ENCODE results near the gene MOCS3.
"Not testable (repeated sequence)": the region's sequence is repeated elsewhere in the genome, so short reads cannot be mapped to it uniquely, and the experiment has no call there.

MOCS3 gene

GRCh38 chr20:50932016-50932485 is 26.6 kb upstream of the MOCS3 start:
- DNase-seq = no peak

GRCh38 chr20:50932691-50933280 is 25.8 kb upstream of the MOCS3 start:
- DNase-seq = no peak

GRCh38 chr20:50933589-50933988 is 25.0 kb upstream of the MOCS3 start:
- no peak for DNase-seq

GRCh38 chr20:50943069-50943468 is 15.5 kb upstream of the MOCS3 start:
- no peak for DNase-seq

GRCh38 chr20:50948132-50948785 is 10.4 kb upstream of the MOCS3 start:
- DNase-seq = no peak

GRCh38 chr20:50953196-50953595 is 5.4 kb upstream of the MOCS3 start:
- no peak for DNase-seq

GRCh38 chr20:50953821-50954220 is 4.8 kb upstream of the MOCS3 start:
- no peak for DNase-seq

- no peak for DNase-seq
These were observed 1.3 kb upstream of the MOCS3 start for GRCh38 chr20:50957276-50957675.

- peak; percentile 84 for DNase-seq
These were observed 612 bp upstream of the MOCS3 start, which contains the start of gene DPM1 for GRCh38 chr20:50957798-50958614. Gene DPM1, minus strand, starts transcription at chr20:50958532. Its CDS starts 9 bp downstream, at chr20:50958523.

- DNase-seq = no peak
These were observed 1.0 kb downstream of the MOCS3 start for GRCh38 chr20:50959543-50960126.

- DNase-seq = no peak
These were observed 9.0 kb downstream of the MOCS3 start for GRCh38 chr20:50967586-50967985.

- DNase-seq = no peak
These were observed 9.7 kb downstream of the MOCS3 start for GRCh38 chr20:50968289-50968688.

GRCh38 chr20:50969435-50969834 is 10.8 kb downstream of the MOCS3 start:
- DNase-seq = no peak

- no peak for DNase-seq
These were observed 11.3 kb downstream of the MOCS3 start for GRCh38 chr20:50969912-50970311.

GRCh38 chr20:50975701-50976330 is 17.2 kb downstream of the MOCS3 start:
- no peak for DNase-seq

GRCh38 chr20:50977066-50978021 is 18.7 kb downstream of the MOCS3 start:
- no peak for DNase-seq

- not testable (repeated sequence) for DNase-seq
These were observed 19.9 kb downstream of the MOCS3 start for GRCh38 chr20:50978533-50978932.

GRCh38 chr20:50980071-50980681 is 21.6 kb downstream of the MOCS3 start:
- no peak for DNase-seq

GRCh38 chr20:50980851-50981713 is 22.5 kb downstream of the MOCS3 start:
- DNase-seq = peak; percentile 71

GRCh38 chr20:50981714-50982048 is 23.1 kb downstream of the MOCS3 start:
- DNase-seq = no peak

All from activated CD8-positive, alpha-beta memory T cell treated with anti-CD3 and anti-CD28 coated beads, Interleukin-2, amount 50 U/mL, for 4 hours (primary cell).